H1 (cell line): Measurements from ENCODE around the gene TSPAN2. TPM values are rescaled to one million over a fixed set of nuclear protein-coding genes. Genes with fewer than 3 reads are reported as not detected.

Experiments
- CTCF ChIA-PET: fragments of 300-600 bp; sonication (Branson Sonifier 250); formaldehyde crosslinking; loops from one replicate; lab custom pipeline; 2021; ENCODE audit not compliant: partially characterized antibody; lab: Charles Lee
- POLR2A ChIA-PET: fragments of 300-600 bp; sonication (Branson Sonifier 250); formaldehyde crosslinking; loops from one replicate; lab custom pipeline; 2021; ENCODE audit warnings: inconsistent platforms; ENCODE audit not compliant: partially characterized antibody; lab: Charles Lee
- DNase-seq, 2 experiments: peaks; one replicate each; pipeline versions ENCODE4 v3.0.0 to v3.0.0-alpha.2; 2010 to 2022; ENCODE audit warnings: low spot score in 2 of 2, low read depth in 1 of 2, mixed read lengths in 1 of 2
- FAIRE-seq: peaks from 2 replicates; lab custom pipeline; 2011; peaks lifted over from hg19 to GRCh38; lab: Jason Lieb, UNC
- H2AFZ ChIP-seq: 2 replicates; pipeline ENCODE4 v1.8.1; 2012; ENCODE audit warnings: low read length, inconsistent platforms
- H2AK5ac ChIP-seq: 2 replicates; pipeline ENCODE4 v1.6.1; 2013; ENCODE audit warnings: low read depth, low read length
- H2BK120ac ChIP-seq: replicated peaks from 2 replicates; pipeline ENCODE3; 2013; ENCODE audit warnings: low read depth, low read length, inconsistent platforms
- H2BK12ac ChIP-seq: 2 replicates; pipeline ENCODE4 v1.6.1; 2013; ENCODE audit warnings: low read depth, low read length
- H2BK15ac ChIP-seq: 2 replicates; pipeline ENCODE4 v1.6.1; 2013; ENCODE audit warnings: low read length
- H2BK20ac ChIP-seq: 2 replicates; pipeline ENCODE4 v1.6.1; 2013; ENCODE audit warnings: low read length
- H2BK5ac ChIP-seq: 2 replicates; pipeline ENCODE4 v1.6.1; 2013; ENCODE audit warnings: low read depth, low read length
- H3K14ac ChIP-seq: 2 replicates; pipeline ENCODE4 v1.6.1; 2013; ENCODE audit warnings: inconsistent platforms; ENCODE audit not compliant: insufficient read length
- H3K18ac ChIP-seq: 2 replicates; pipeline ENCODE4 v1.6.1; 2013; ENCODE audit warnings: low read length; ENCODE audit errors: extremely low read depth
- H3K23ac ChIP-seq: 2 replicates; pipeline ENCODE4 v1.6.1; 2013; ENCODE audit warnings: inconsistent platforms; ENCODE audit not compliant: insufficient read length
- H3K23me2 ChIP-seq: 2 replicates; pipeline ENCODE4 v1.6.1; 2013; ENCODE audit warnings: low read depth, low read length
- H3K27ac ChIP-seq: 2 replicates; pipeline ENCODE4 v1.6.1; 2011; ENCODE audit warnings: low read depth, low read length, inconsistent platforms
- H3K27me3 ChIP-seq, 4 experiments: replicated peaks in 1 of 4; 1 replicate in 1 of 4; 2 replicates in 3 of 4; pipeline versions ENCODE4 v1.6.1 to v1.8.1; 2011 to 2013; ENCODE audit warnings: low read length in 3 of 4, mild to moderate bottlenecking in 3 of 4, inconsistent platforms in 2 of 4, mixed read lengths in 2 of 4, moderate library complexity in 1 of 4; ENCODE audit not compliant: control insufficient read depth in 3 of 4, insufficient read depth in 3 of 4; ENCODE audit errors: extremely low read depth in 1 of 4
- H3K36me3 ChIP-seq, 4 experiments: 2 replicates each; pipeline versions ENCODE4 v1.6.1 to v1.8.1; 2011 to 2013; ENCODE audit warnings: mild to moderate bottlenecking in 4 of 4, low read length in 3 of 4, moderate library complexity in 2 of 4, control low read depth in 1 of 4, inconsistent platforms in 1 of 4; ENCODE audit not compliant: insufficient read depth in 4 of 4, control insufficient read depth in 2 of 4
- H3K4ac ChIP-seq: replicated peaks from 2 replicates; pipeline ENCODE3; 2013; ENCODE audit warnings: low read length, low read depth, mixed read lengths, inconsistent platforms; ENCODE audit not compliant: insufficient read length
- H3K4me1 ChIP-seq, 4 experiments: replicated peaks in 1 of 4; 1 replicate in 1 of 4; 2 replicates in 3 of 4; pipeline versions ENCODE4 v1.6.1 to v1.8.1; 2011 to 2013; ENCODE audit warnings: low read length in 3 of 4, inconsistent platforms in 2 of 4, mixed read lengths in 1 of 4; ENCODE audit not compliant: insufficient read depth in 4 of 4, control insufficient read depth in 3 of 4
- H3K4me2 ChIP-seq, 2 experiments: 2 replicates each; pipeline versions ENCODE4 v1.6.1 to v1.8.1; 2011 to 2013; ENCODE audit warnings: low read depth in 2 of 2, low read length in 2 of 2, control low read depth in 1 of 2, inconsistent platforms in 1 of 2, mild to moderate bottlenecking in 1 of 2; ENCODE audit not compliant: insufficient read depth in 1 of 2
- H3K4me3 ChIP-seq, 4 experiments: fragments of 200-600, 300-600 bp in 1 of 4; sonication (generic), shearing (Covaris generic), sonication (Bioruptor Twin) in 1 of 4; 2 replicates each; pipeline versions ENCODE4 v1.5.1 to v1.8.1; 2011 to 2016; ENCODE audit warnings: low read length in 4 of 4, low read depth in 3 of 4, control low read depth in 2 of 4, inconsistent platforms in 2 of 4, mild to moderate bottlenecking in 2 of 4, mixed read lengths in 1 of 4, moderate library complexity in 1 of 4; ENCODE audit not compliant: insufficient read depth in 2 of 4; ENCODE audit errors: extremely low read depth in 1 of 4
- H3K56ac ChIP-seq: replicated peaks from 2 replicates; pipeline ENCODE3; 2013; ENCODE audit warnings: low read depth, mild to moderate bottlenecking, mixed read lengths, low read length, inconsistent platforms; ENCODE audit not compliant: insufficient read length
- H3K79me1 ChIP-seq: 2 replicates; pipeline ENCODE4 v1.6.1; 2013; ENCODE audit warnings: low read depth, low read length, control low read depth
- H3K79me2 ChIP-seq, 2 experiments: 2 replicates each; pipeline versions ENCODE4 v1.6.1 to v1.8.1; 2012 to 2013; ENCODE audit warnings: low read length in 2 of 2, mild to moderate bottlenecking in 2 of 2, inconsistent platforms in 1 of 2; ENCODE audit not compliant: insufficient read depth in 2 of 2, control insufficient read depth in 1 of 2
- H3K9ac ChIP-seq, 4 experiments: replicated peaks in 1 of 4; 1 replicate in 1 of 4; 2 replicates in 3 of 4; pipeline versions ENCODE4 v1.6.1 to v1.8.1; 2011 to 2013; ENCODE audit warnings: low read depth in 3 of 4, low read length in 3 of 4, control low read depth in 2 of 4, mild to moderate bottlenecking in 2 of 4, moderate library complexity in 2 of 4, inconsistent platforms in 1 of 4; ENCODE audit errors: extremely low read depth in 1 of 4
- H3K9me3 ChIP-seq, 2 experiments: 2 replicates each; pipeline versions ENCODE4 v1.6.1 to v1.8.1; 2012 to 2013; ENCODE audit warnings: mild to moderate bottlenecking in 2 of 2, moderate library complexity in 2 of 2, control low read depth in 1 of 2, inconsistent platforms in 1 of 2, low read depth in 1 of 2, low read length in 1 of 2, mixed read lengths in 1 of 2; ENCODE audit not compliant: insufficient read depth in 2 of 2
- H4K20me1 ChIP-seq, 2 experiments: replicated peaks in 1 of 2; 2 replicates each; pipeline versions ENCODE3 to v1.8.1; 2011 to 2013; ENCODE audit warnings: inconsistent platforms in 2 of 2, low read length in 2 of 2, mild to moderate bottlenecking in 1 of 2; ENCODE audit not compliant: insufficient read depth in 2 of 2, control insufficient read depth in 1 of 2
- H4K5ac ChIP-seq: 2 replicates; pipeline ENCODE4 v1.6.1; 2013; ENCODE audit warnings: low read length, low read depth, mixed read lengths, inconsistent platforms; ENCODE audit not compliant: insufficient read length
- H4K8ac ChIP-seq: 2 replicates; pipeline ENCODE4 v1.8.0; 2013; ENCODE audit warnings: mild to moderate bottlenecking, moderate library complexity, low read length, inconsistent platforms; ENCODE audit not compliant: insufficient read depth; ENCODE audit errors: extremely low read depth
- H4K91ac ChIP-seq: replicated peaks from 2 replicates; pipeline ENCODE3; 2013; ENCODE audit warnings: low read length, mixed read lengths, inconsistent platforms; ENCODE audit not compliant: insufficient read length
- KDM4A ChIP-seq: IDR thresholded peaks from one replicate; pipeline ENCODE4 v1.7.1; 2012; ENCODE audit warnings: low read depth, mild to moderate bottlenecking, moderate library complexity, low read length, inconsistent platforms; ENCODE audit not compliant: severe bottlenecking
- SIX5 ChIP-seq: IDR thresholded peaks from 2 replicates; pipeline ENCODE4 v1.6.1; 2011; ENCODE audit warnings: mild to moderate bottlenecking, low read depth, low read length
- SP1 ChIP-seq: IDR thresholded peaks from 2 replicates; pipeline ENCODE4 v1.6.1; 2011; ENCODE audit warnings: low read depth, low read length
- SUZ12 ChIP-seq: fragments of 200-600 bp; sonication (generic); IDR thresholded peaks from 2 replicates; pipeline ENCODE4 v1.6.1; 2012; ENCODE audit warnings: mild to moderate bottlenecking, inconsistent platforms, low read length, moderate library complexity, mixed read lengths
- WGBS, 2 experiments: shearing (Covaris generic) in 1 of 2; methylation state at CpG; one replicate each; pipeline versions ENCODE4 v1.1.6 to v1.1.7; 2013 to 2015; ENCODE audit warnings: low lambda C conversion rate in 2 of 2, mixed read lengths in 2 of 2, inconsistent platforms in 1 of 2, low coverage in 1 of 2, missing lambda C conversion rate in 1 of 2; ENCODE audit not compliant: insufficient replicate concordance in 2 of 2, insufficient coverage in 1 of 2, insufficient read length in 1 of 2; ENCODE audit errors: extremely low coverage in 1 of 2, missing lambda C conversion rate in 1 of 2; 5-methylcytosine and 5-hydroxymethylcytosine counted together
- polyA plus RNA-seq, 7 experiments: library from polyadenylated mRNA; depleted of rRNA in 3 of 7; stranded (reverse) in 5 of 7; unstranded in 2 of 7; fragments of >200 nt in 5 of 7; fragments of 200-250 nt in 2 of 7; gene quantifications; 1 replicate in 5 of 7; 2 replicates in 1 of 7; 4 replicates in 1 of 7; pipeline versions ENCODE4 v1.2.1 to v1.2.3, GENCODE V29; 2011 to 2013; ENCODE audit warnings: missing spikeins in 2 of 7, mixed read lengths in 2 of 7
- total RNA-seq: library from RNA; stranded (reverse); fragmentation: NEBNext Ultra II Directional; extraction: Animal tissue kit (Norgen Biotek cat#: 25700); gene quantifications from 2 replicates; pipeline ENCODE4 v1.2.1, GENCODE V29; 2021

Gene TSPAN2
- total and polyA plus RNA-seq, 2 of the 8 experiments (the other 6 are each of a cell fraction or from before 2014, with no cell fraction given), result 7.4 to 14.2 TPM

GRCh38 chr1:115013792-115014191 lies 75.5 kb downstream of the TSPAN2 start:
- ChIA-PET CTCF (no interaction called here), POLR2A (no interaction called here)
- no peak overlapping the region for H3K4me3 ChIP-seq
- H4K8ac ChIP-seq, result no peak overlapping the region
- no peaks in the 10 kb centered on the region for H3K9me3 ChIP-seq
- H4K20me1 ChIP-seq, result no peaks in the 10 kb centered on the region
- no peak overlapping the region for H3K23ac ChIP-seq
- FAIRE-seq (no peak), DNase-seq (no peak)
- H2BK15ac ChIP-seq, result no peak overlapping the region
- no peak overlapping the region for H2BK120ac ChIP-seq
- H4K91ac ChIP-seq, result no peak overlapping the region
- H3K4ac ChIP-seq, result no peak overlapping the region
- no peak overlapping the region for H4K5ac ChIP-seq
- no peak overlapping the region for H2BK5ac ChIP-seq
- no peak overlapping the region for H3K4me2 ChIP-seq
- H2AK5ac ChIP-seq, result no peak overlapping the region
- no peak overlapping the region for H3K9ac ChIP-seq
- H3K27me3 ChIP-seq, result no peaks in the 10 kb centered on the region
- no peak overlapping the region for H2BK12ac ChIP-seq
- H3K14ac ChIP-seq, result no peak overlapping the region
- no peaks in the 10 kb centered on the region for H3K4me1 ChIP-seq
- TF ChIP-seq SIX5 (no peak), KDM4A (no peak), SUZ12 (no peak), SP1 (no peak)
- 94% methylated on average over 2 of the region's 2 CpGs; no CpG with 5 or more reads in 1 of the 2 experiments for WGBS, 2 experiments
- no peak overlapping the region for H3K27ac ChIP-seq
- H3K79me1 ChIP-seq, result no peaks in the 10 kb centered on the region
- H2AFZ ChIP-seq, result no peak overlapping the region
- no peaks in the 10 kb centered on the region for H3K36me3 ChIP-seq
- no peaks in the 10 kb centered on the region for H3K79me2 ChIP-seq
- H3K18ac ChIP-seq, result no peak overlapping the region
- H3K56ac ChIP-seq, result no peak overlapping the region
- H3K23me2 ChIP-seq, result no peaks in the 10 kb centered on the region
- H2BK20ac ChIP-seq, result no peak overlapping the region
